ENCODE results near the gene AP2A2. TPM values are rescaled to one million over a fixed set of nuclear protein-coding genes. Genes with fewer than 3 reads are reported as not detected.

Gene AP2A2
- total RNA-seq, 4 donors from 2014 or later, result 45.4 to 107 (median 76.8) TPM

- Histone ChIP-seq H3K27ac (no peak overlapping the region), H3K9me3 (no peaks in the 10 kb centered on the region), H3K4me3 (no peak overlapping the region), H3K27me3 (peaks cover 18% of the 10 kb centered on the region), H3K4me1 (no peaks in the 10 kb centered on the region), H3K36me3 (peaks cover 6% of the 10 kb centered on the region)
- 69% methylated on average over 7 of the region's 14 CpGs for WGBS
- TF ChIP-seq EP300 (IDR thresholded peaks at IDR 0.05) (no peak), CTCF (IDR thresholded peaks at IDR 0.05) (no peak), POLR2A (IDR thresholded peaks at IDR 0.05) (no peak), POLR2AphosphoS5 (IDR thresholded peaks at IDR 0.05) (no peak)
- DNase-seq (ENCODE audit: low spot score in 2 of 2), result no peak
Observed at GRCh38 chr11:1028616-1029015, 102.9 kb downstream of the AP2A2 start.

GRCh38 chr11:1029051-1029450 is 103.4 kb downstream of the AP2A2 start:
- Histone ChIP-seq H3K27ac (no peak overlapping the region), H3K4me1 (no peaks in the 10 kb centered on the region), H3K4me3 (no peak overlapping the region), H3K9me3 (no peaks in the 10 kb centered on the region), H3K27me3 (peaks cover 23% of the 10 kb centered on the region), H3K36me3 (peaks cover 5% of the 10 kb centered on the region)
- WGBS, result 75% methylated on average over 12 of the region's 25 CpGs
- no peak for DNase-seq (ENCODE audit: low spot score in 2 of 2)
- TF ChIP-seq CTCF (IDR thresholded peaks at IDR 0.05) (no peak), POLR2AphosphoS5 (IDR thresholded peaks at IDR 0.05) (no peak), POLR2A (IDR thresholded peaks at IDR 0.05) (no peak), EP300 (IDR thresholded peaks at IDR 0.05) (no peak)

- no peak overlapping the region for H3K27ac ChIP-seq
- no peak overlapping the region for H3K4me3 ChIP-seq
- no peaks in the 10 kb centered on the region for H3K9me3 ChIP-seq
- WGBS, result 40% methylated on average over 2 of the region's 16 CpGs
- H3K27me3 ChIP-seq, result peaks cover 27% of the 10 kb centered on the region
- no peaks in the 10 kb centered on the region for H3K4me1 ChIP-seq
- H3K36me3 ChIP-seq, result no peaks in the 10 kb centered on the region
- TF ChIP-seq POLR2AphosphoS5 (IDR thresholded peaks at IDR 0.05) (no peak), POLR2A (IDR thresholded peaks at IDR 0.05) (no peak), CTCF (IDR thresholded peaks at IDR 0.05) (no peak), EP300 (IDR thresholded peaks at IDR 0.05) (no peak)
- no peak for DNase-seq (ENCODE audit: low spot score in 2 of 2)
Observed at GRCh38 chr11:1029654-1030053, 104.0 kb downstream of the AP2A2 start.

- Histone ChIP-seq H3K36me3 (no peaks in the 10 kb centered on the region), H3K27me3 (peaks cover 30% of the 10 kb centered on the region), H3K27ac (no peak overlapping the region), H3K4me1 (no peaks in the 10 kb centered on the region), H3K9me3 (no peaks in the 10 kb centered on the region), H3K4me3 (no peak overlapping the region)
- DNase-seq (ENCODE audit: low spot score in 2 of 2), result no peak
- no peak for TF ChIP-seq POLR2AphosphoS5 (IDR thresholded peaks at IDR 0.05)
- no peak for TF ChIP-seq CTCF (IDR thresholded peaks at IDR 0.05)
- TF ChIP-seq EP300 (IDR thresholded peaks at IDR 0.05), result no peak
- no peak for TF ChIP-seq POLR2A (IDR thresholded peaks at IDR 0.05)
- 60% methylated on average over 13 of the region's 16 CpGs for WGBS
Observed at GRCh38 chr11:1030086-1030485, 104.4 kb downstream of the AP2A2 start.

GRCh38 chr11:1030556-1030955 is 104.9 kb downstream of the AP2A2 start:
- no peaks in the 10 kb centered on the region for H3K4me1 ChIP-seq
- H3K27me3 ChIP-seq, result peaks cover 35% of the 10 kb centered on the region
- H3K27ac ChIP-seq, result no peak overlapping the region
- no peaks in the 10 kb centered on the region for H3K36me3 ChIP-seq
- TF ChIP-seq EP300 (IDR thresholded peaks at IDR 0.05) (no peak), POLR2A (IDR thresholded peaks at IDR 0.05) (no peak), CTCF (IDR thresholded peaks at IDR 0.05) (no peak), POLR2AphosphoS5 (IDR thresholded peaks at IDR 0.05) (no peak)
- no peak overlapping the region for H3K4me3 ChIP-seq
- DNase-seq (ENCODE audit: low spot score in 2 of 2), result no peak
- no CpG with 5 or more reads among the region's 20 CpGs for WGBS
- H3K9me3 ChIP-seq, result no peaks in the 10 kb centered on the region
